ENCODE data around the gene KNSTRN. TPM values are rescaled to one million over a fixed set of nuclear protein-coding genes. Genes with fewer than 3 reads are reported as not detected.

Gene KNSTRN
- total RNA-seq, 1 experiment from 2014 or later: 115 TPM

DNA sequence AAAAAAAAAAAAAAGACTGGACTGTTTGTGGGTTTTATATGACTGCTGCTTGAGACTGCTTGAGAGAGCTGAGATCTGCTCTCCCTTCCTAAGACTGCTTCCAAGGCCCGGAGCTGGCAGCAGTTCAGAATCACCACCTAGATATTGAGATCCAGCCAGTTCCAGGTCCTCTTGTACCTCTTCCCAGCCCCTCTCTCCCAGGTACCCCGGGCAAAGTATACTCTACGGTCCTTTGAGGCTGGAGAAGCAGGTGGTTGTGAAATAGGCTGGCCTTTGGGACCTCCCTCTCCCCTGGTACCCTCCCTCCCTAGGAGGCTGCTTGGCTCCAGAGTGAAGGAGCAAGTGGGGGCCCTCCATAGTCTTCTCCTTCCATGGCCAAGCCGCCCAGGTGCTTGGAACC, 45.7 kb downstream of the KNSTRN start:
- Histone ChIP-seq H3K4me3 (ENCODE audit: low read length) (no peak overlapping the region), H3K9me3 (ENCODE audit: low read length) (no peaks in the 10 kb centered on the region), H3K4me1 (ENCODE audit: insufficient read depth, low read length) (no peaks in the 10 kb centered on the region), H3K36me3 (ENCODE audit: low read depth, low read length) (no peaks in the 10 kb centered on the region), H2AFZ (ENCODE audit: low read length) (no peak overlapping the region), H3K9me2 (replicated peaks; ENCODE audit: low read length) (no peaks in the 10 kb centered on the region), H3K27ac (ENCODE audit: low read length) (no peak overlapping the region), H3K4me2 (ENCODE audit: low read length) (no peak overlapping the region), H4K20me1 (ENCODE audit: low read length) (no peaks in the 10 kb centered on the region), H3K9ac (ENCODE audit: low read length) (no peak overlapping the region), H3F3A (ENCODE audit: low read length, unreplicated experiment) (no peaks in the 10 kb centered on the region), H3K27me3 (ENCODE audit: low read length) (no peaks in the 10 kb centered on the region), H3K79me2 (ENCODE audit: low read length) (no peaks in the 10 kb centered on the region)
- DNase-seq (no peak), ATAC-seq (no peak)
- BruUV-seq (replicated peaks): no TSS peak
- intact Hi-C loops (cut with micrococcal nuclease): no loop called here
- POLR2A ChIA-PET (ENCODE audit: unreplicated experiment): no interaction called here
- TF ChIP-seq EZH2phosphoT487 (IDR thresholded peaks at IDR 0.05; ENCODE audit: borderline replicate concordance, low read length) (no peak), EZH2 (IDR thresholded peaks at IDR 0.05; ENCODE audit: low read length, unreplicated experiment) (no peak)
- TF ChIP-seq, protein P1, sequence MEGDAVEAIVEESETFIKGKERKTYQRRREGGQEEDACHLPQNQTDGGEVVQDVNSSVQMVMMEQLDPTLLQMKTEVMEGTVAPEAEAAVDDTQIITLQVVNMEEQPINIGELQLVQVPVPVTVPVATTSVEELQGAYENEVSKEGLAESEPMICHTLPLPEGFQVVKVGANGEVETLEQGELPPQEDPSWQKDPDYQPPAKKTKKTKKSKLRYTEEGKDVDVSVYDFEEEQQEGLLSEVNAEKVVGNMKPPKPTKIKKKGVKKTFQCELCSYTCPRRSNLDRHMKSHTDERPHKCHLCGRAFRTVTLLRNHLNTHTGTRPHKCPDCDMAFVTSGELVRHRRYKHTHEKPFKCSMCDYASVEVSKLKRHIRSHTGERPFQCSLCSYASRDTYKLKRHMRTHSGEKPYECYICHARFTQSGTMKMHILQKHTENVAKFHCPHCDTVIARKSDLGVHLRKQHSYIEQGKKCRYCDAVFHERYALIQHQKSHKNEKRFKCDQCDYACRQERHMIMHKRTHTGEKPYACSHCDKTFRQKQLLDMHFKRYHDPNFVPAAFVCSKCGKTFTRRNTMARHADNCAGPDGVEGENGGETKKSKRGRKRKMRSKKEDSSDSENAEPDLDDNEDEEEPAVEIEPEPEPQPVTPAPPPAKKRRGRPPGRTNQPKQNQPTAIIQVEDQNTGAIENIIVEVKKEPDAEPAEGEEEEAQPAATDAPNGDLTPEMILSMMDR (conservative IDR thresholded peaks at IDR 0.05; ENCODE audit: low read depth, low read length): no peak
- CTCF ChIA-PET: no interaction called here

DNA sequence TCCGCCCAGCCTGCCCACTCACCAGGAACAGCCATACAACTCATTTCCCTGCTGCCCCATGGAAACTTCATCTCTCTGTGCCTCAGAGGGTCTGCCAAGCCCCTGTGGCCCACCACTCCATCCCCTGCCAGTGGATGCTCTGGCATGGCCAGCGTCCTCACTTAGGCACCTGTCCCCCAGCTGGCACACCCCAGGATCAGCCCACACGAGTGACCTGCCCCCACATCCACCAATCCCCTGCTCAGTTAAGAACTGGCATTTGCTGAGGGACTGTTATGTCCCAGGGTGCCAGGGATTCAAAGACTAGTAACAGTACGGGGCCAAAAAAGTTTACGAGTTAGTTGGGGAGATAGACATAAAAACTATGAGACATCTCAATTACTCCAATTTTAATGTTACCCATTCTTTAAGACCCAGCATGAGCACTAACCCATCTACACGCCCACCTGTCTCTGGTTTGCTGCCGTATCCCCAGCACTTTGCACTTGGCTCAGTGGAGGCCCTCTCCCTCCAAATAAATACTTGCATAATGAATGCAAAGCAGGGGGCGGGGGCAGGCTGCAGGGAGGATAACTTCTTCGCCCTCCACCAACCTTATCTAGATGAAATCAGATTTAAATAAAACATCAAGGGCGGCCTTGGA, 46.7 kb downstream of the KNSTRN start:
- H3K27me3 ChIP-seq (ENCODE audit: low read length): no peaks in the 10 kb centered on the region
- no TSS peak for BruUV-seq (replicated peaks)
- no peaks in the 10 kb centered on the region for H3K9me2 ChIP-seq (replicated peaks; ENCODE audit: low read length)
- H3K4me3 ChIP-seq (ENCODE audit: low read length): no peak overlapping the region
- DNase-seq (no peak), ATAC-seq (no peak)
- no peak overlapping the region for H2AFZ ChIP-seq (ENCODE audit: low read length)
- no peaks in the 10 kb centered on the region for H3K4me1 ChIP-seq (ENCODE audit: insufficient read depth, low read length)
- ChIA-PET POLR2A (ENCODE audit: unreplicated experiment) (no interaction called here), CTCF (no interaction called here)
- H3K9ac ChIP-seq (ENCODE audit: low read length): no peak overlapping the region
- H3K27ac ChIP-seq (ENCODE audit: low read length): no peak overlapping the region
- H4K20me1 ChIP-seq (ENCODE audit: low read length): no peaks in the 10 kb centered on the region
- no peaks in the 10 kb centered on the region for H3K79me2 ChIP-seq (ENCODE audit: low read length)
- no peak overlapping the region for H3K4me2 ChIP-seq (ENCODE audit: low read length)
- intact Hi-C loops (cut with micrococcal nuclease): no loop called here
- H3K9me3 ChIP-seq (ENCODE audit: low read length): no peaks in the 10 kb centered on the region
- TF ChIP-seq, protein P1 (conservative IDR thresholded peaks at IDR 0.05; ENCODE audit: low read depth, low read length): no peak
- no peak for TF ChIP-seq EZH2phosphoT487 (IDR thresholded peaks at IDR 0.05; ENCODE audit: borderline replicate concordance, low read length)
- TF ChIP-seq EZH2 (IDR thresholded peaks at IDR 0.05; ENCODE audit: low read length, unreplicated experiment): no peak
- H3K36me3 ChIP-seq (ENCODE audit: low read depth, low read length): no peaks in the 10 kb centered on the region
- no peaks in the 10 kb centered on the region for H3F3A ChIP-seq (ENCODE audit: low read length, unreplicated experiment)

DNA sequence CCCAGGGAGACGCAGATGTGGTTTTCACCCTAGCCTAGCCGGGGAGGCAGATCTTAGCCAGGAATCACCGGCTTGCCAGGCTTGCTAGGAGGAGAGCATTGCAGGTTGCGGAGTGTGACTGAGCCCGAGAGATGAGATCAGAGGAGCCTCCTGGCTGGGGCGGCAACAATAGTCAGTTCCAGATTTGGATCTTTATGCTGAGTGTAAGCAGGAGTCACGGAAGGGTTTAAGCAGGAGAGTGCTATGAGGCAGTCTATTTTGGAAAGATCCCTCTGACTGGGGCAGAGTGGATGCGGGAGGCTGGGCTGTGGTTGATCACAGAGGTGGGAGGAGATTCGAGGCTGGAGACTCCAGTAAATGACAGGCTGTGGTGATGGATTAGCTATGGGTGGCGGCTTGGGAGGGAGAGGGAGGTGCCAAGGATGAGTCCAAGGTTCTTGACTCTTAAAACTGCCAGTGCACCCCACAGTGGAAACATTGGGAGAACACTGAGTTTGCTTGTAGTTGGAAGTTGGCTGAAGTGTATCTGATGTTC, 47.8 kb downstream of the KNSTRN start:
- intact Hi-C loops (cut with micrococcal nuclease): no loop called here
- POLR2A ChIA-PET (ENCODE audit: unreplicated experiment): no interaction called here
- Histone ChIP-seq H3K9me3 (ENCODE audit: low read length) (no peaks in the 10 kb centered on the region), H3F3A (ENCODE audit: low read length, unreplicated experiment) (no peaks in the 10 kb centered on the region), H3K9ac (ENCODE audit: low read length) (no peak overlapping the region), H3K4me1 (ENCODE audit: insufficient read depth, low read length) (no peaks in the 10 kb centered on the region), H3K9me2 (replicated peaks; ENCODE audit: low read length) (no peaks in the 10 kb centered on the region), H3K27ac (ENCODE audit: low read length) (no peak overlapping the region), H3K27me3 (ENCODE audit: low read length) (no peaks in the 10 kb centered on the region), H2AFZ (ENCODE audit: low read length) (peak overlapping the region; percentile 20; the same call in 1 of the 2 replicates), H3K4me3 (ENCODE audit: low read length) (no peak overlapping the region), H4K20me1 (ENCODE audit: low read length) (no peaks in the 10 kb centered on the region), H3K4me2 (ENCODE audit: low read length) (no peak overlapping the region), H3K36me3 (ENCODE audit: low read depth, low read length) (no peaks in the 10 kb centered on the region), H3K79me2 (ENCODE audit: low read length) (no peaks in the 10 kb centered on the region)
- no TSS peak for BruUV-seq (replicated peaks)
- CTCF ChIA-PET: interaction anchor here (0.7 kb wide), 1 partner anchor 155 kb away, joined by 4 read pairs; no protein-coding TSS in a partner anchor
- peak; percentile 73 for ATAC-seq
- DNase-seq: peak; percentile 53
- TF ChIP-seq, protein P1 (conservative IDR thresholded peaks at IDR 0.05; ENCODE audit: low read depth, low read length): no peak
- TF ChIP-seq EZH2 (IDR thresholded peaks at IDR 0.05; ENCODE audit: low read length, unreplicated experiment): no peak
- TF ChIP-seq EZH2phosphoT487 (IDR thresholded peaks at IDR 0.05; ENCODE audit: borderline replicate concordance, low read length): no peak

Measured in PC-3 (cell line).